GM18867 (cell line): Measurements from ENCODE around the gene ARID1B.

Experiments
- ATAC-seq: cut with Tn5 transposase; IDR thresholded peaks from one replicate; pipeline ENCODE4 v1.9.1; 2021; ENCODE audit warnings: mild to moderate bottlenecking, moderate library complexity; ENCODE audit not compliant: unreplicated experiment

ARID1B gene

DNA sequence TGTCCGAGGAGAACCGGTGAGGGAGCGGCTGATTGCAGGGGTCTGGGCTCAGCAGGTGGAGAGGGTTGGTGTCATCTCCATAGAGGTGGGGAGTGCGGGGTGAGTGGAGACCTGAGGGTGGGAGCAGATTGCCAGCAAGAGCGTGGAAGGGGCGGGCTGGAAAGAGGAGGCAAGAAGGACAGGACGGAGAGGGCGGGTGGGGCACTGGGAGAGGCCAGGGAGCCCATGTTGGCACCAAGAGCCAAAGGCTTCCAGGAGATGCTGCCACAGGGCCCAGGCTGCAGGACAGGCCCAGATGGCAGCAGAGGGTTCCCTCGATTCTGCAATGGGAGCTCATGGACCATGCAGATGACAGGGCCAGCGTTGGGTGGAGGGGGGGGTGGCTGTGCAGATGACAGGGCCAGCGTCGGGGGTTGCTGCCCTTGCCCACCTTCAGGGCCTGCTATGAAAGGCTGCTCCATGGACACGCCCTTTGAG, 440.8 kb downstream of the ARID1B start:
- ATAC-seq = no peak

DNA sequence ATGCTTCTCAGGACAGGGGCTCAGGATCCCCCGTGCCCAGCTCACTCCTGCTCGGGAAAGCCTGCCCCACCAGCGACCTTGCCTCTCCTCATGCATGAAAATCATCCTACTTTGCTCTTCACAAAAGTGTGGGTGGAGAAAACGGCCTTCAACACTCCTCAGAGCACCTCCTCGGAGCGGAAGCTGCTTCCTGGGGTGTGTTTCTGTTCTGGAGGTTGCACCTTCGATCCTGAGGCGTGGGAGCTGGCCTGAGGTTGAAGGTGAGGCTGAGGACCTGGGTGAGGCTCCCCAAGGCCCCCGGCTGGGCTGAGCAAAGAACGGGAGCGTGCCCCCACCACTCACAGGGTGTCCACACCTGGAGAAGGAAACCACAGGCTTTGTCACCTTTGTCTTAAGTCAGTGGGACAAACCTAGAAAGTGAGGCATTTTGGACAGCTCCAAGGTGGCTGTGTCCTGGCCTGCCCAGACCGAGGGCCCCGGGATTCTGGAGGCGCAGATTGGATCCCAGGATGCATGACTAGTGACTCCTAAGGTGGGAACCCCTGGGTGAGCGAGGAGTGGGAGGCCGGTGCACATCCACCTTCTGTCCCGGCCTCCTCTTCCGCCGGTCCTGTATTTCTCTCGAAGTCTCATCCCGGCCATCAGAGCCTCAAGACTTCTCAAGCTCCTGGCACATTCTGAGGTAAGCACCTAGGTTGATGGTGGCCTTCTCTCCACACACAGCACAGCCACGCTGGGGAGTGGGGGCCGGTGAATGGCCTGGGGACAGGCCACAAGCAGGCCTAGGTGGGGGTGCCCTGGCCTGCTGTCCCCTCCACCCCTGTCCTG, 441.4 kb downstream of the ARID1B start:
- ATAC-seq = no peak

DNA sequence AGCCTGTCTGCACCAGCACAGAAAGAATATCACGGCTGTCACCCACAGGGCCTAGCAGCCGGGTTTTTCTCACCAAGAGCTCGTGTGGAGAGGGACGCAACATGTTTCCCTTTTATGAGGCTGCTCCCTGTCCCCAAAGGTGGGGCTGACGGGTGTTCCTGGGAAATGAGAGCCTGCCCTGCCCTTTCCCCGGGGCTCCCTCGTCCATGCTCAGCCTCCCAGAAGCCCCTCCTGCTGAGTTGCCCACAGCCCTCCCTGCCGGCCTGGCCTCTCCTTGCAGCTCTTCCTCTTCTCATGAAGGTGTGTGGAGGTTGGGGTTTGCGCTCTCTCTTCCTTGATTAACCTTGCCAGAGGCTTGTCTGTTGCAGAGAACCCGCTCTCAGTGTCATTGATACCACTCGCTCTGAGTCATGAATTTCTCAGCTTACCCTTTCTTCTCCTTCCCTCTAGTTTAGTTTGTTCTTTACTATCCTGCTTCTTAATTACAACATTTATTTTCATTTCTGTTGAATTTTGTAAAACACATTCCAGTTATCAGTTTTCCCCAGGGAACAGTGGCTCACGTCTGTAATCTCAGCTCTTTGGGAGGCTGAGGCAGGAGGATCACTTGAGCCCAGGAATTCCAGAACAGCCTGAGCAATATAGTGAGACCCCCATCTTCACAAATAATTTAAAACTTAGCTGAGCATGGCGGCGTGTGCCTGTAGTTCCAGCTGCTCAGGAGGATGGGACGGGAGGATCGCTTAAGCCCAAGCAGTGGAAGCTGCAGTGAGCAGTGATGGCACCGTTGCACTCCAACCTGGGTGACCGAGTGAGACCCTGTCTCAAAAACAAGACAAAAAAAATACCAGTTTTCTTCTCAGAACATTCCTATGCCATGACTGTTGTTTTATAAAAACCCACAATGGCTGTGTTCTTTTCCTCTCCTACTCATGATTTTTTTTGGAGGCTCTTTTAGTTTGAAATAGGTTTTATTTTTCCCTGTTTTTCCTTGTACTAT, 442.3 kb downstream of the ARID1B start:
- ATAC-seq = no peak

DNA sequence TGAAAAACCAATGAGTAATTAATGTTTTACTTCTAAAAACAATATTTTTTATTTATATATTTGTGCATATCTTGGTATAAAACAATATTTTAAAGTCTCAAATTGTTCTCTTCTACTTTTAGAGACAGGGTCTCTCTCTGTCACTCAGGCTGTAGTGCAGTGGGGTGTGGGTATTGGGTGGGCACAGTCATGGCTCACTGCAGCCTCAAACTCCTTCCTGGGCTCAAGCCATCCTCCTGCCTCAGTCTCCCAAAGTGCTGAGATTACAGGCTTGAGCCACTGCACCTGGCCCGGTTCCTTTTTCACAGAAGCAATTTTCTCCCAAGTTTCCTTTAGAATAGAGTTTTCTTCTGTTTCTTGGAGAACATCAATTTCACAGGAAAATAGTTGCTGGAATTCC, 443.3 kb downstream of the ARID1B start:
- ATAC-seq = no peak

DNA sequence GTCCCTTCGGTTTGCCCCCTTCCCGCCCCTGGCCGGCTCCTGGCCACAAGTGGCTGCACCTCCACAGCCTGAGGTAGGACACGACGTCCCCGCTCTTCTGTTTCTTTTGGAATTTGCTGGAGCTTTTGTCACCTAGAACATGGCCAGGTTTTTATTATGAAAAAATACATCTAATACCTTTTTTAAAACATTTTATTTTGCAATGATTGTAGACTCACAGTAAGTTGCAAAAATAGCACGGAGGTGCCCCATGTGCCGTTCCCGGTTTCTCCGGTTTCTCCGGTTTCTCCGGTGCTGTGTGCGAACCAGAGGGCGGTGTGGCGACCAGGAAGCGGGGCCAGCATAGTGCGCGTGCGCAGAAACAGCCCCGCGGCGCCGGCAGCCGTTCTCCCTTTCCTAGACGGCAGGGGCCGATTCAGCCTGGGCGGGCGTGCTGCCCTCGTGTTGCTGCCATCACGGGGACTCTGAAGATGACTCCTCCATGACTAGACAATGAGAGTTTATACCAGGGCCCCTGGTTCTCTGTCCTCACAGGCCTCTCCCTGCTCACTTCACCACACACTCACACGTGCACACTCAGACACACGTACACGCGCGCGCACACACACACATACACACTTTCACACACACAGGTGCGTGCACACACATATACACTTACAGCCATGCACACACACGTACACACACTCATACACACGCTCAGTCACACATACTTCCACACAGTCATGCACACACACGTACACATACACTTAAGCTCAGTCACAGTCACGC, 444.1 kb downstream of the ARID1B start:
- peak; percentile 43 for ATAC-seq

DNA sequence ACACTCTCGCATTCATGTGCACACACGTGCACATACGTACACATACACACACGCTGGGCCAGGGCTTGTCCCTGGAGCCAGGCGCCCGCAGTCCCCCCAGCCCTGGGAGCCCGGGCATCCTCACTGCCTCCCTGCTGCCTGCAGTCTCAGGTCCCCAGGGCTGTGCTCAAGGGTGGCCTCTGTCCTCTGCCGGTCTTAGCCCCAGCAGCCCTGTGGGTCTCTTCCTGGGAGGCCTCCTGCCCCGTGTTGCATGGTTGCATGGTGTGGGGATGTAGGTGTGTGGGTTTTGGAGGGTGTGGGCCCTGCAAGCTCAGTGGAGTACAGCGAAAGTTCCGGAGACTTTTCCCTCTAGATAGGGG, 444.6 kb downstream of the ARID1B start:
- ATAC-seq = no peak

DNA sequence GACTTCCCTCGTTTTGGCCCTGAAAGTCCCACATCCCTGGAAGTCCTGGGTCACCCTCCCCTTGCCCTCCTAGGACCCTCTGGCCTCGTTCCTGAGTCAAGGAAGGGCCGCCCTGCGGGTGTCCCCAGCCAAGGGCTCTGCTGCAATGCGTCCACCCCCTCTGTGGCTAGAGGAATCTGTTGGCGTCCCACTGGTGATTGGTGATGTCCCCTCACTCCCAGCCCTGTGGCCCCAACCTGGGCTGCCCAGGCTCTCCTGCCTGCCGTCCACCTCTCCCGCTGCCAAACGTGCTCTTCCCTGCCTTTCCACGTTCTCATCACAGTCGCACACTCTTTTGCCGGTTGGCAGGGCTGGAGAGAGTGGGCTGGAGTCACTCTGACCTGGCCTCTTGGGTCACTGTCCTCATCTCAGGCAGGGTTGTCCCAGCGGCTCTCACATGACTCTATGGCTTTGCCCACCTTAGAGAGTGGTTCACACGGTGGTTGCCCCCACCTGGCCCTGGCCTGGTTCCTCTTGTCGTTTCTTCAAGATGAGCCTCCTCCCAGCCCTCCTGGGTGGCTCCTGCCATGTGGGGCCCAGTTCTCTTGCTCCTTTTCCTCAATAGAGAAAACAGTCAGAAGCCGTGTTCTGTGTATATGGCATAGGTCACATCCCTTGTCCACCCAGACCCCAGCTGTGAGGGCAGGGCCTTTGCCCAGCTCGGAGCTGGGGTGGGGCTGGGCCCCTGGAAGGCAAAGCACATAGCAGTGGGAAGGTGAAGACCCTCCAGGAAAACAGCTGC, 445.2 kb downstream of the ARID1B start:
- no peak for ATAC-seq

DNA sequence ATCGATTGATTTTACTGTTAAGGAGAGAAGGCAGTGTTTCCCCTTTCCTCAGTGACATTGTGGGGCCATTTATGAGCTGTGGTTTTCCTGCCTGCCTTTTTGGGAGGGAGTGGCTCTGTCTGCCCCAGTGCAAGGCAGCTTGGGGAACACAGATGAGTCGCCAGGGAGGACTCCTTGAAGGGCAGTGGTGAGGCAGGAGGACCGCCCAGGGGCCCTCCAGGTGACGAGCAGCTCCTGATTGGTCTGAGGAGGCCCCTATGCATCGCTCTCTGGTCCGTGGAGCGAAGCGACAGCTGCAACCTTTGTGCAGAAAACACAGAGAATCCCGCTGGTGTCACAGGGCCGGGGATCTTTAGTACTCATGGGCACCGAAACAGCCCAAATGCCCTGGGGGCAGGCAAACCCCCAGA, 445.8 kb downstream of the ARID1B start:
- ATAC-seq = no peak

DNA sequence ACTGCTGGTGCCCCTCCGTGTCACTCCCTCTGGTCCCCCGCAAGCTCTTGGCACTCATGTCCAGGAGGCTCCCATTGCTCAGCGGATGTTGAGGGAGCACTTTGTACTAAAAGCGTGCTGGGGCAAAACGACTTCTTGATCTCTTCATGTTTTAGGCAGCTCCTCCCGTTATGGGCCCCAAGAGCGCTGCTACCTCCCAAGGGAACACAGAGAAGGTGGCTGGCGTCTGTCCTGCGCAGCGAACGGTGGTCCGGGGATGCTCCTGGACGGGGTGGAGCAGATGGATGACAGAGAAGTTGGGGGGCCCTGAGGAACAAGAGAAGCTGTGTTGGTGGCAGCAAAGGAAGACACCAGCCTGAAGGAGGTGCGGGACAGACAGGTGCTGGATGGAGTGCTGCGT, 446.3 kb downstream of the ARID1B start:
- no peak for ATAC-seq

DNA sequence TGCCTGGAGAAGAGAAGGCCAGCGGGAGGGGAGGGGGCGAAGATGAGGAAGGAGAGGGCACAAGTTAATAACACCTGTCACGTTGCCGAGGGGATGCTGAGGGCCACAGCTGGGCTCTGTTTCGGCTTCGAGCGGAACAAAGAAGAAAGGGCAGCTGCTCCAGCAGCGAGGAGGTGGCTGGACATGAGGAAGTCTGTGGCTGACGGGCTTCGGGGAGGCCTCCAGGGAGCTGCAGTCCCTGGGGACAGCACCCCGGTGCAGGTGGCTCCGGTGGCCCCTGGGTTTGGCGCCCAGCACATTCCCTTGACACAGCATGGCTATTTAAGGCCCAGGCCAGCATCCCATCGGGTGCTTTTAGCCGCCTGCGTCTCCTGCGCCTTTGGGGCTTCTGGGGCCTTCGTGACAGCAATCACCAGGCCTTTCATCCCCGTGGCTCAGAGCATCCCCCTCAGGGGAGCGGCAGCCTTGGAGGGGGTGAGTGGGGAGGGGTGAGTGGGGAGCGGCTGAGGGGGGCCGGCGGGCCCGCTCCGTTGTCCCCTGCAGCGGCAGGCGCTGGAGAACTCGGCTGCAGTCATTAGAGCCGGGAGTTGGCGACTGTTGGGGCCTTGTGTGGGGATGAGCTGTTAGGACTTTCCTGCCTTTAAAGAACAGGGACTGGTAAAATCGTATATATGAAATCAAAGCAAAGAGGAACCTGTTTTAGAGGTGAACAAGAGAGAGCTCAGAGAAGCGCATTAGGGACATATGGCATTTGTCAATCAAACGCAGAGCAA, 447.2 kb downstream of the ARID1B start:
- no peak for ATAC-seq

DNA sequence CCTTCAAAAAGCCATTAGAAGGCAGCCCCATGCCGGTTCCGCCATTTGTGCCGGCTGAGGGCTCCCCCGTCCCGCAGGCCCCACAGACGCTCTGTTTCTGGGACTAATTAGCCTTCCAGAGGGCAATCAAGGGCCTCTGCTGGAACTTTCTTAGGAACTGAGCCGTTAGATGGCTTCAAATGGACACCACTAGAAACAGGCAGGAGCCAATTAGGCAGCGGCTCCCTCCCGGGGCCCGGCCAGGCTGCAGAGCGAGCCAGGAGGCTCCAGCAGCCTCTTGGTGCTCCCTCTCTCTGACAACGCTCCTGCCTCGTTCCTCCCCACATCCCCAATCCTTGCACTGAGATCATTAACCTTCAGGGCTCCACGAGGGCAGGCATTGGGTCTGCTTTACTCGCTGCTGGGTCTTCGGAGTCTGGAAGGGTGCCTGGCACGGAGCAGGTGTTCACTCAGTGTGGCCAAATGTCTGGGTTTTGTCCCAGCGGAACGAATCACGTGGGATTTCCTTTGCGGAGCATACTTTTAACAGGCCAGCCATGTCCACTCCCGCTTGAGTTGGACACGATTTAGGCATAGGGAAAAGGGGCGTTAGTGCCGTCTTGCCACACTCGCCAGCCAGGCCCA, 447.9 kb downstream of the ARID1B start:
- ATAC-seq = no peak

DNA sequence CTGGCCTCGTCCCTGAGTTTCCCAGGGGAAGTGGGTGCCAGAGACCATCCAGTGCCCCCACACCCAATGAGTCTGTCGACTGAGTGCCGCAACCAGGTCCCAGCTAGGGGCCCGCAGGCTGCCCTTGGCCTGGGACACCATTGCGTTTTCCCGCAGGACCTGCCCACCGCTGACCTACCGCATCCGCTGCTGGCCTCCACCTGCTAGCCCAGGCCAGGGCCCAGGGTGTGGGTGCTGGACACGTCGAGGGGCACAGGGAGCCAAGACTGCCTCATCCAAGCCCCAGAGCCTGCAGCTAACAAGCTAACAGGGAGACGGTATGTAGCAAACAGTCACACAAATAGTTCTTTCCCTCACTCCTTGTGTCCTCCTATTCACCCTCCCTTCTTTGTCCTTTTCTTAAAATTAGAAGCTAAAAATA, 448.4 kb downstream of the ARID1B start:
- no peak for ATAC-seq

DNA sequence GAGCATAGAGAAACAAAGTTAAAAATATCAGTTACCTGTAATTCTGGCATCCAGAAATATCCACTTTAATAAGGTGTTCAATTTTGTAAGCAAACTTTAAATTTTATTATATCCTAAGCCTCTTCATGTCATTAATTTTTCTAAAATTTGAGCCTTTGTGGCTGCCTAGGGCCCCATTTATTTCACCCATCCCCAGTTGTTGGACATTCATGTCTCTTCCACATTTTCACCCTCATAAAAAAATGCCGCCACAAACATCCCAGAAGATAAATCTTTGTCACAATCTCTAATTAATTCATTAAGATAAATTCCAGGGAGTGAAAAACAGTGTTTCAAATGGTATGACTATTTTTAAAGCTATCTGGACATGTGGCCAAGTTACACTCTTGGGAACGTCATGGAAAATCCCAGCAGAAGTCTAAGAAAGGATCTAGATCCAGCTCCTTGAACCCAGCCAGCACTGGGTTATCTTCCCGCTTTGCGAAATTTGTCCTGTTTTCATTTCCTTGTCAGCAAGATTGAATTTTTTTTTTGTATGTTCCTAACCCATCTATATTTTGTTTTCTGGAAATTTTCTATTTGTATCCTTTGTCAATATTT, 448.9 kb downstream of the ARID1B start:
- no peak for ATAC-seq

DNA sequence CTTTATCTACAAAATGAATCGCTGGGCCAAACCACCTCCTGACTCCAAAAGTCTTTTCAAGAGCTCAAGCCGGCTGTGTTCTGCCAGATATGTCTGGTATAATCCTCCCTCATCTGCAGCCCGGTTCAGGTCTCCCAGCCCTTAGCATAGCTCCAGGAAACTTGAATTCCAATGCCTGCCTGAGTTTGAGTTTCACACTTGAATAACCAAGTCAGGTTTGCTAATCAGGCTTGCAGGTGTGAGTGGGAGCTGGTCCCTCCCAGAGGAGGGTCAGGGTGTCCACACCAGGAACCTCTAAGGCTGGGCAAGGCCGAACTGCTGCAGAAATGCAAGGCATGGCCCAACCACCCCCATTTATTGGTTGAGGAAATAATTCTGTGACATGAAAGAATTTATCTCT, 449.6 kb downstream of the ARID1B start:
- no peak for ATAC-seq

DNA sequence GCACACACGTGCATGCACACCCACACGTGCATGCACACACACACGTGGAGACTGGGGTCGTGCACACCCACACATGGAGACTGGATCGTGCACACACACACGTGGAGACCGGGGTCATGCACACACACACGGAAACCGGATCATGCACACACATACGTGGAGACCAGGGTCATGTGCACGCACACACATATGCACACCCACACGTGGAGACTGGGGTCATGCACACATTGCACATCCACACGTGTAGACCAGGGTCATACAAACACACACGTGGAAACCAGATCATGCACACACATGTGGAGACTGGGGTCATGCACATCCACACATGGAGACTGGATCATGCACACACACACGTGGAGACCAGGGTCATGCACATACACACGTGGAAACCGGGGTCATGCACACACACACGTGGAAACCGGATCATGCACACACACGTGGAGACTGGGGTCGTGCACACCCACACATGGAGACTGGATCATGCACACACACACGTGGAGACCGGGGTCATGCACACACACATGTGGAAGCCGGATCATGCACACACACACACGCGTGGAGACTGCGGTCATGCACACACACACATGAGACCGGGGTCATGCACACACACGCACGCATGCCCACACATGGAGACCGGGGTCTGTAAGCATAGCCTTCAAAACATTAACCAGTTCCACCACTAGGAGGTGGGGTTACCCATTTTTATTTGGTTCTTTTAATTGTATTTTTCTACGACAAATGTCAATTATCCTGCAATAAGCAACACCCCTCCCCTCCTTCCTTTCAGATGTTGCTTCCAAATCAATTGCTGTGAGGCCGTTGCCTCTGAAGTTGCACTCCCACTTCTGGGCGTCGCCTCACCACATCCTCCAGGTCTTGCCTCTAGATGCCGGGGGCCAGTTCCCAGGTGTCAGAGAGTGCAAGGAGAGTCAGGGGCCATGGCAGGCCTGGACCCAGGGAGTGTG, 450.3 kb downstream of the ARID1B start:
- no peak for ATAC-seq

DNA sequence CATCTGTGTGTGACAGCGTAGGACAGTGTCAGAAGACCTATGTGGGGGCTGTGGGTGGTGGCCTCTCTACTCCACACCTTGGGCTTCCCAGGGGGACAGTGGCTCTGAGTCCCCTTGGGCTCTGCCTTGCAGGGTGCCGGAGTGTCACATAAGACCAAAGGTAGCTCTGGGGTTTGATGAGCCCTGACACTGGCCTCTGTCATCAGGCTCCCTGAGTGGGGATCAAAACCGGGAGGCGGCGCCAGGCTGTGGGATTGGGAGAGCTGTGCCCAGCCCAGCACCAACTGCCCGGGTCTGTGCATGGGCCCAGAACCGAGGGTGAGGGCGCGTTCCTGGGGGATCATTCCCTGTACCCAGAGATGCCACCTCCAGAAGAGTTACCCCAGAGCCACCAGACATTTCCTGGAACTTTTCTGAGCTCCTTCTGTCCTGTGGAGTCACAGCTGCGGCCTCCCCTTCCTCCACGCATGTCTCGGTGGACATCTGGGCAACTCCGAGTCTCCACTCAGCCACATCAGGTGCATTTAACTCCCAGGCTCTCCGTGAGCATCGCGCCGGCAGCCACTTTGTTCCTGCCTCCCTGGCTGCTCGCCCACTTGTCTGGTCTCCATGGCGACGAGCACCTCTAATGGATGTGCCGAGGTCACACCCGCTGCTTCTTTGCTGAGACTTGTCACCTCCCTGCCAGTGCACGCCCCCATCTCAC, 451.4 kb downstream of the ARID1B start:
- ATAC-seq = no peak

DNA sequence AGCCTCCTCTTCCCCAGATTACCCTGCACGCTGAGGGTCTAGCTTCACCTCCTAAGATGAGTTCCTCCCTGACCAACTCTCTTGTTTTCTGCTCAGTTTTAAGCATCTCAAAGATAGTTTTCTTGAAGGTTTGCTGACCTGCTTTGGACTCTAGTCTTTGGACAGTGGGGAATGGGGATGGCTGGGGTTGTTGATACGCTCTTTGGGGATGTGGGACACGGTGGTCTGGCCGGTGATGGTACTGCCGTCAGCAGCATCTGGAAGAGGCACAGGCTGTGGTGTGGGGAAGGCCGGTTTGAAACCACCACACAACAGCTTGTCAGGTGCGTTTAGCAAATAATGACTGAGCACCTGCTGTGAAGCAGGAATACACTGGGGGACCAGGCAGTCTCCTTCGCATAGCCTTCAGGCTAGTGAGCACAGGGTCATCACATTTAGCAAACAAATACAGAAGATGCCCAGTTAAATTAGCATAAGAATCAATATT, 452.0 kb downstream of the ARID1B start:
- no peak for ATAC-seq
